Measurements from ENCODE around the gene RYR3. TPM values are rescaled to one million over a fixed set of nuclear protein-coding genes. Genes with fewer than 3 reads are reported as not detected.

The RYR3 gene
- total and polyA plus RNA-seq, 4 donors: 0.88 to 23.1 (median 13.8) TPM

- Histone ChIP-seq H3K36me3 (ENCODE audit: control insufficient read depth in 1 of 2, insufficient read depth in 2 of 2, low read length in 1 of 2) (no peaks in the 10 kb centered on the region), H3K27ac (ENCODE audit: low read depth in 1 of 2, low read length in 2 of 2) (no peak overlapping the region), H3K4me1 (ENCODE audit: control insufficient read depth in 1 of 2, insufficient read depth in 2 of 2, low read length in 2 of 2) (no peaks in the 10 kb centered on the region), H3K4me3 (ENCODE audit: low read length in 2 of 2) (no peak overlapping the region), H3K9me3 (ENCODE audit: control insufficient read depth, low read length) (no peaks in the 10 kb centered on the region), H3K27me3 (ENCODE audit: control insufficient read depth in 1 of 2, insufficient read depth in 2 of 2, low read length in 1 of 2) (no peaks in the 10 kb centered on the region)
- intact Hi-C loops (cut with DNase I): no loop called here
- no peak for ATAC-seq (ENCODE audit: low FRiP score)
- 88 to 89% methylated on average over 3 of the region's 3 CpGs for WGBS, 2 donors
- DNase-seq: no peak
Measured at GRCh38 chr15:33453761-33454160, 143.0 kb downstream of the RYR3 start.

- Histone ChIP-seq H3K36me3 (ENCODE audit: control insufficient read depth in 1 of 2, insufficient read depth in 2 of 2, low read length in 1 of 2) (no peaks in the 10 kb centered on the region), H3K4me1 (ENCODE audit: control insufficient read depth in 1 of 2, insufficient read depth in 2 of 2, low read length in 2 of 2) (no peaks in the 10 kb centered on the region), H3K9me3 (ENCODE audit: control insufficient read depth, low read length) (no peaks in the 10 kb centered on the region), H3K27me3 (ENCODE audit: control insufficient read depth in 1 of 2, insufficient read depth in 2 of 2, low read length in 1 of 2) (no peaks in the 10 kb centered on the region), H3K27ac (ENCODE audit: low read depth in 1 of 2, low read length in 2 of 2) (no peak overlapping the region), H3K4me3 (ENCODE audit: low read length in 2 of 2) (no peak overlapping the region)
- DNase-seq (no peak), ATAC-seq (ENCODE audit: low FRiP score) (no peak)
- 92 to 96% methylated on average over 7 of the region's 7 CpGs for WGBS, 2 donors
- intact Hi-C loops (cut with DNase I): no loop called here
Measured at GRCh38 chr15:33454346-33454745, 143.6 kb downstream of the RYR3 start.

- Histone ChIP-seq H3K4me3 (ENCODE audit: low read length in 2 of 2) (no peak overlapping the region), H3K27ac (ENCODE audit: low read depth in 1 of 2, low read length in 2 of 2) (no peak overlapping the region), H3K9me3 (ENCODE audit: control insufficient read depth, low read length) (no peaks in the 10 kb centered on the region), H3K36me3 (ENCODE audit: control insufficient read depth in 1 of 2, insufficient read depth in 2 of 2, low read length in 1 of 2) (no peaks in the 10 kb centered on the region), H3K27me3 (ENCODE audit: control insufficient read depth in 1 of 2, insufficient read depth in 2 of 2, low read length in 1 of 2) (no peaks in the 10 kb centered on the region), H3K4me1 (ENCODE audit: control insufficient read depth in 1 of 2, insufficient read depth in 2 of 2, low read length in 2 of 2) (no peaks in the 10 kb centered on the region)
- intact Hi-C loops (cut with DNase I): no loop called here
- ATAC-seq (ENCODE audit: low FRiP score) (no peak), DNase-seq (no peak)
- WGBS, 2 donors: 79 to 84% methylated on average over 4 of the region's 4 CpGs
Measured at GRCh38 chr15:33454996-33455395, 144.2 kb downstream of the RYR3 start.

GRCh38 chr15:33458421-33458820 is 147.7 kb downstream of the RYR3 start:
- 85 to 88% methylated on average over 2 of the region's 2 CpGs for WGBS, 2 donors
- intact Hi-C loops (cut with DNase I): no loop called here
- ATAC-seq (ENCODE audit: low FRiP score): no peak

GRCh38 chr15:33460166-33460805 is 149.5 kb downstream of the RYR3 start:
- no peaks in the 10 kb centered on the region for H3K36me3 ChIP-seq (ENCODE audit: control insufficient read depth in 1 of 2, insufficient read depth in 2 of 2, low read length in 1 of 2)
- H3K4me3 ChIP-seq (ENCODE audit: low read length in 2 of 2): no peak overlapping the region
- WGBS, 2 donors: 81 to 88% methylated on average over 6 of the region's 6 CpGs
- H3K4me1 ChIP-seq (ENCODE audit: control insufficient read depth in 1 of 2, insufficient read depth in 2 of 2, low read length in 2 of 2): no peaks in the 10 kb centered on the region
- no peak for DNase-seq
- intact Hi-C loops (cut with DNase I): no loop called here
- no peak overlapping the region for H3K27ac ChIP-seq (ENCODE audit: low read depth in 1 of 2, low read length in 2 of 2)
- H3K27me3 ChIP-seq (ENCODE audit: control insufficient read depth in 1 of 2, insufficient read depth in 2 of 2, low read length in 1 of 2): no peaks in the 10 kb centered on the region
- ATAC-seq (ENCODE audit: low FRiP score): no peak
- H3K9me3 ChIP-seq (ENCODE audit: control insufficient read depth, low read length): no peaks in the 10 kb centered on the region

More at GRCh38 chr15:33458421-33458820, 147.7 kb downstream of the RYR3 start:
- H3K9me3 ChIP-seq (ENCODE audit: control insufficient read depth, low read length): no peaks in the 10 kb centered on the region
- no peaks in the 10 kb centered on the region for H3K27me3 ChIP-seq (ENCODE audit: control insufficient read depth in 1 of 2, insufficient read depth in 2 of 2, low read length in 1 of 2)
- no peak overlapping the region for H3K27ac ChIP-seq (ENCODE audit: low read depth in 1 of 2, low read length in 2 of 2)
- DNase-seq: no peak
- no peaks in the 10 kb centered on the region for H3K36me3 ChIP-seq (ENCODE audit: control insufficient read depth in 1 of 2, insufficient read depth in 2 of 2, low read length in 1 of 2)
- no peaks in the 10 kb centered on the region for H3K4me1 ChIP-seq (ENCODE audit: control insufficient read depth in 1 of 2, insufficient read depth in 2 of 2, low read length in 2 of 2)
- no peak overlapping the region for H3K4me3 ChIP-seq (ENCODE audit: low read length in 2 of 2)

GRCh38 chr15:33461671-33462070 is 150.9 kb downstream of the RYR3 start:
- no peaks in the 10 kb centered on the region for H3K36me3 ChIP-seq (ENCODE audit: control insufficient read depth in 1 of 2, insufficient read depth in 2 of 2, low read length in 1 of 2)
- no peaks in the 10 kb centered on the region for H3K9me3 ChIP-seq (ENCODE audit: control insufficient read depth, low read length)
- H3K4me1 ChIP-seq (ENCODE audit: control insufficient read depth in 1 of 2, insufficient read depth in 2 of 2, low read length in 2 of 2): no peaks in the 10 kb centered on the region
- no peaks in the 10 kb centered on the region for H3K27me3 ChIP-seq (ENCODE audit: control insufficient read depth in 1 of 2, insufficient read depth in 2 of 2, low read length in 1 of 2)
- intact Hi-C loops (cut with DNase I): no loop called here
- no peak overlapping the region for H3K4me3 ChIP-seq (ENCODE audit: low read length in 2 of 2)
- ATAC-seq (ENCODE audit: low FRiP score) (no peak), DNase-seq (no peak)
- no peak overlapping the region for H3K27ac ChIP-seq (ENCODE audit: low read depth in 1 of 2, low read length in 2 of 2)
- 67 to 70% methylated on average over 2 of the region's 2 CpGs for WGBS, 2 donors

- ATAC-seq (ENCODE audit: low FRiP score) (no peak), DNase-seq (no peak)
- no peak overlapping the region for H3K4me3 ChIP-seq (ENCODE audit: low read length in 2 of 2)
- no peak overlapping the region for H3K27ac ChIP-seq (ENCODE audit: low read depth in 1 of 2, low read length in 2 of 2)
- intact Hi-C loops (cut with DNase I): no loop called here
- H3K4me1 ChIP-seq (ENCODE audit: control insufficient read depth in 1 of 2, insufficient read depth in 2 of 2, low read length in 2 of 2): no peaks in the 10 kb centered on the region
- WGBS, 2 donors: 82 to 86% methylated on average over 6 of the region's 6 CpGs
- H3K9me3 ChIP-seq (ENCODE audit: control insufficient read depth, low read length): no peaks in the 10 kb centered on the region
- H3K27me3 ChIP-seq (ENCODE audit: control insufficient read depth in 1 of 2, insufficient read depth in 2 of 2, low read length in 1 of 2): no peaks in the 10 kb centered on the region
- H3K36me3 ChIP-seq (ENCODE audit: control insufficient read depth in 1 of 2, insufficient read depth in 2 of 2, low read length in 1 of 2): no peaks in the 10 kb centered on the region
Measured at GRCh38 chr15:33467146-33467815, 156.5 kb downstream of the RYR3 start.

GRCh38 chr15:33467816-33468163 is 157.0 kb downstream of the RYR3 start:
- no peaks in the 10 kb centered on the region for H3K4me1 ChIP-seq (ENCODE audit: control insufficient read depth in 1 of 2, insufficient read depth in 2 of 2, low read length in 2 of 2)
- no peak overlapping the region for H3K27ac ChIP-seq (ENCODE audit: low read depth in 1 of 2, low read length in 2 of 2)
- intact Hi-C loops (cut with DNase I): no loop called here
- 83 to 84% methylated on average over 1 of the region's 1 CpG for WGBS, 2 donors
- no peak for DNase-seq
- ATAC-seq (ENCODE audit: low FRiP score): no peak
- no peaks in the 10 kb centered on the region for H3K9me3 ChIP-seq (ENCODE audit: control insufficient read depth, low read length)
- H3K4me3 ChIP-seq (ENCODE audit: low read length in 2 of 2): no peak overlapping the region
- H3K27me3 ChIP-seq (ENCODE audit: control insufficient read depth in 1 of 2, insufficient read depth in 2 of 2, low read length in 1 of 2): no peaks in the 10 kb centered on the region
- no peaks in the 10 kb centered on the region for H3K36me3 ChIP-seq (ENCODE audit: control insufficient read depth in 1 of 2, insufficient read depth in 2 of 2, low read length in 1 of 2)

- no peak overlapping the region for H3K4me3 ChIP-seq (ENCODE audit: low read length in 2 of 2)
- no peaks in the 10 kb centered on the region for H3K9me3 ChIP-seq (ENCODE audit: control insufficient read depth, low read length)
- intact Hi-C loops (cut with DNase I): no loop called here
- DNase-seq (no peak), ATAC-seq (ENCODE audit: low FRiP score) (no peak)
- no peaks in the 10 kb centered on the region for H3K27me3 ChIP-seq (ENCODE audit: control insufficient read depth in 1 of 2, insufficient read depth in 2 of 2, low read length in 1 of 2)
- no peaks in the 10 kb centered on the region for H3K4me1 ChIP-seq (ENCODE audit: control insufficient read depth in 1 of 2, insufficient read depth in 2 of 2, low read length in 2 of 2)
- H3K27ac ChIP-seq (ENCODE audit: low read depth in 1 of 2, low read length in 2 of 2): no peak overlapping the region
- H3K36me3 ChIP-seq (ENCODE audit: control insufficient read depth in 1 of 2, insufficient read depth in 2 of 2, low read length in 1 of 2): no peaks in the 10 kb centered on the region
- 87 to 94% methylated on average over 3 of the region's 3 CpGs for WGBS, 2 donors
Measured at GRCh38 chr15:33468740-33469139, 158.0 kb downstream of the RYR3 start.

All from aorta (tissue), 5 donors.